Activated CD4-positive, alpha-beta memory T cell treated with anti-CD3 and anti-CD28 coated beads for 36 hours (primary cell): ENCODE results near the gene ANKS6. TPM values are rescaled to one million over a fixed set of nuclear protein-coding genes. Genes with fewer than 3 reads are reported as not detected.

Source experiments
- CTCF ChIA-PET: fragments of 350-600 bp; sonication (Branson Sonifier 250); formaldehyde crosslinking; loops from one replicate; lab custom pipeline; 2021; ENCODE audit warnings: antibody characterized with exemption, inconsistent platforms; lab: Charles Lee
- POLR2A ChIA-PET: fragments of 350-600 bp; sonication (Branson Sonifier 250); formaldehyde crosslinking; loops from one replicate; lab custom pipeline; 2021; ENCODE audit warnings: antibody characterized with exemption; lab: Charles Lee
- DNase-seq: peaks from one replicate; pipeline ENCODE4 v3.0.0-alpha.2; 2020
- H3K27ac Mint-ChIP-seq: one replicate; pipeline ENCODE4 v1.8.0; 2021; ENCODE audit warnings: mixed read lengths
- H3K27me3 Mint-ChIP-seq: one replicate; pipeline ENCODE4 v1.8.0; 2021; ENCODE audit warnings: mixed read lengths
- H3K36me3 Mint-ChIP-seq: one replicate; pipeline ENCODE4 v1.8.0; 2021; ENCODE audit warnings: mixed read lengths
- H3K4me1 Mint-ChIP-seq: one replicate; pipeline ENCODE4 v1.8.0; 2021; ENCODE audit warnings: low read depth, mixed read lengths
- H3K4me3 Mint-ChIP-seq: one replicate; pipeline ENCODE4 v1.8.0; 2021; ENCODE audit warnings: mild to moderate bottlenecking, mixed read lengths
- H3K9me3 Mint-ChIP-seq: one replicate; pipeline ENCODE4 v1.8.0; 2021; ENCODE audit warnings: mixed read lengths
- intact Hi-C: fragments of 100-400 bp; cut with micrococcal nuclease; formaldehyde crosslinking; loops from one replicate; pipeline ENCODE4 v1.15.1; 2023
- total RNA-seq, 2 experiments: library from RNA; stranded (reverse); gene quantifications; one replicate each; pipeline ENCODE4 v1.2.3, GENCODE V29; 2021

The ANKS6 gene
- 10 to 100 TPM; 13.0 to 16.0 TPM for total RNA-seq

- Mint-ChIP-seq H3K27ac (peak within 1 kb of the TSS; percentile 54), H3K4me3 (peak within 1 kb of the TSS; percentile 76), H3K27me3 (no peaks in the 10 kb centered on the region), H3K4me1 (peaks cover 27% of the 10 kb centered on the region), H3K9me3 (peaks cover 15% of the 10 kb centered on the region), H3K36me3 (peaks cover 5% of the 10 kb centered on the region)
- intact Hi-C loops = loop anchor here (1.0 to 10.0 kb wide), 4 partner anchors 10 to 872 kb away; partner anchors contain the start of genes TBC1D2 and TRMO
- ChIA-PET POLR2A (interaction anchor here (1.8 kb wide), 1 partner anchor 12 kb away, joined by 8 read pairs; no protein-coding TSS in a partner anchor), CTCF (interaction anchor here (1.7 kb wide), 1 partner anchor 11 kb away, joined by 8 read pairs; the partner anchor contains the start of gene GALNT12)
- peak; percentile 84 for DNase-seq
Measured at GRCh38 chr9:98796364-98797101, at the start of gene ANKS6. TSS of gene ANKS6 (minus strand) at chr9:98796555. CDS start at chr9:98796491, 64 bp downstream.

- Mint-ChIP-seq H3K9me3 (no peaks in the 10 kb centered on the region), H3K4me3 (no peak overlapping the region), H3K36me3 (peaks cover 3% of the 10 kb centered on the region), H3K4me1 (peaks cover 3% of the 10 kb centered on the region), H3K27me3 (no peaks in the 10 kb centered on the region), H3K27ac (no peak overlapping the region)
- no peak for DNase-seq
- ChIA-PET POLR2A (no interaction called here), CTCF (interaction anchor here (0.8 to 5.0 kb wide), 5 partner anchors 14 to 295 kb away, joined by 3 to 65 read pairs (median 57); no protein-coding TSS in a partner anchor)
- intact Hi-C loops = no loop called here
Measured at GRCh38 chr9:98846081-98846480, 49.7 kb upstream of the ANKS6 start.

GRCh38 chr9:98842510-98842909 is 46.2 kb upstream of the ANKS6 start:
- Mint-ChIP-seq H3K27ac (no peak overlapping the region), H3K27me3 (no peaks in the 10 kb centered on the region), H3K9me3 (no peaks in the 10 kb centered on the region), H3K36me3 (peaks cover 3% of the 10 kb centered on the region), H3K4me1 (no peaks in the 10 kb centered on the region), H3K4me3 (no peak overlapping the region)
- ChIA-PET CTCF (interaction anchor here (0.6 kb wide), 1 partner anchor 133 kb away, joined by 4 read pairs; no protein-coding TSS in a partner anchor), POLR2A (interaction anchor here (0.7 kb wide), 1 partner anchor 15 kb away, joined by 3 read pairs; no protein-coding TSS in a partner anchor)
- intact Hi-C loops = no loop called here
- DNase-seq = no peak

GRCh38 chr9:98839724-98840123 is 43.4 kb upstream of the ANKS6 start:
- POLR2A ChIA-PET = no interaction called here
- H3K9me3 Mint-ChIP-seq = no peaks in the 10 kb centered on the region
- H3K36me3 Mint-ChIP-seq = peaks cover 2% of the 10 kb centered on the region
- no peaks in the 10 kb centered on the region for H3K4me1 Mint-ChIP-seq
- no peak overlapping the region for H3K27ac Mint-ChIP-seq
- CTCF ChIA-PET = interaction anchor here (4.4 kb wide), 1 partner anchor 9 kb away, joined by 29 read pairs; no protein-coding TSS in a partner anchor
- no peaks in the 10 kb centered on the region for H3K27me3 Mint-ChIP-seq
- intact Hi-C loops = no loop called here
- no peak overlapping the region for H3K4me3 Mint-ChIP-seq
- DNase-seq = no peak

GRCh38 chr9:98838868-98839565 is 42.7 kb upstream of the ANKS6 start:
- ChIA-PET POLR2A (no interaction called here), CTCF (interaction anchor here (4.4 kb wide), 1 partner anchor 10 kb away, joined by 29 read pairs; no protein-coding TSS in a partner anchor)
- intact Hi-C loops = no loop called here
- Mint-ChIP-seq H3K4me1 (no peaks in the 10 kb centered on the region), H3K27me3 (no peaks in the 10 kb centered on the region), H3K9me3 (no peaks in the 10 kb centered on the region), H3K27ac (no peak overlapping the region), H3K36me3 (peaks cover 2% of the 10 kb centered on the region), H3K4me3 (no peak overlapping the region)
- DNase-seq = no peak

- ChIA-PET POLR2A (no interaction called here), CTCF (interaction anchor here (4.4 kb wide), 1 partner anchor 11 kb away, joined by 29 read pairs; no protein-coding TSS in a partner anchor)
- no peaks in the 10 kb centered on the region for H3K9me3 Mint-ChIP-seq
- H3K4me1 Mint-ChIP-seq = no peaks in the 10 kb centered on the region
- H3K27ac Mint-ChIP-seq = no peak overlapping the region
- no peak for DNase-seq
- peaks cover 2% of the 10 kb centered on the region for H3K36me3 Mint-ChIP-seq
- intact Hi-C loops = no loop called here
- no peak overlapping the region for H3K4me3 Mint-ChIP-seq
- no peaks in the 10 kb centered on the region for H3K27me3 Mint-ChIP-seq
Measured at GRCh38 chr9:98838155-98838867, 42.0 kb upstream of the ANKS6 start.

GRCh38 chr9:98837516-98837915 is 41.2 kb upstream of the ANKS6 start:
- Mint-ChIP-seq H3K36me3 (peaks cover 3% of the 10 kb centered on the region), H3K4me1 (no peaks in the 10 kb centered on the region), H3K27me3 (no peaks in the 10 kb centered on the region), H3K9me3 (no peaks in the 10 kb centered on the region), H3K27ac (no peak overlapping the region), H3K4me3 (no peak overlapping the region)
- no peak for DNase-seq
- POLR2A ChIA-PET = no interaction called here
- CTCF ChIA-PET = interaction anchor here (0.9 to 4.4 kb wide), 3 partner anchors 11 to 522 kb away, joined by 3 to 29 read pairs (median 3); no protein-coding TSS in a partner anchor
- intact Hi-C loops = no loop called here

- CTCF ChIA-PET = interaction anchor here (1.7 to 4.4 kb wide), 2 partner anchors 13 to 139 kb away, joined by 3 to 29 read pairs; no protein-coding TSS in a partner anchor
Measured at GRCh38 chr9:98836206-98836605, 39.9 kb upstream of the ANKS6 start.

GRCh38 chr9:98834386-98834785 is 38.0 kb upstream of the ANKS6 start:
- H3K9me3 Mint-ChIP-seq = no peaks in the 10 kb centered on the region
- H3K27ac Mint-ChIP-seq = no peak overlapping the region
- intact Hi-C loops = no loop called here
- POLR2A ChIA-PET = no interaction called here
- no peak for DNase-seq
- H3K4me1 Mint-ChIP-seq = no peaks in the 10 kb centered on the region
- no peaks in the 10 kb centered on the region for H3K27me3 Mint-ChIP-seq
- CTCF ChIA-PET = no interaction called here
- peaks cover 3% of the 10 kb centered on the region for H3K36me3 Mint-ChIP-seq
- H3K4me3 Mint-ChIP-seq = no peak overlapping the region

More at GRCh38 chr9:98836206-98836605, 39.9 kb upstream of the ANKS6 start:
- intact Hi-C loops = no loop called here
- no peaks in the 10 kb centered on the region for H3K4me1 Mint-ChIP-seq
- H3K9me3 Mint-ChIP-seq = no peaks in the 10 kb centered on the region
- H3K27me3 Mint-ChIP-seq = no peaks in the 10 kb centered on the region
- POLR2A ChIA-PET = no interaction called here
- H3K4me3 Mint-ChIP-seq = no peak overlapping the region
- no peak overlapping the region for H3K27ac Mint-ChIP-seq
- peaks cover 3% of the 10 kb centered on the region for H3K36me3 Mint-ChIP-seq
- DNase-seq = no peak

- CTCF ChIA-PET = no interaction called here
Measured at GRCh38 chr9:98833090-98833956, 37.0 kb upstream of the ANKS6 start.

GRCh38 chr9:98832768-98833089 is 36.4 kb upstream of the ANKS6 start:
- ChIA-PET CTCF (interaction anchor here (1.4 kb wide), 1 partner anchor 15 kb away, joined by 3 read pairs; no protein-coding TSS in a partner anchor), POLR2A (no interaction called here)
- Mint-ChIP-seq H3K4me3 (no peak overlapping the region), H3K9me3 (no peaks in the 10 kb centered on the region), H3K27me3 (no peaks in the 10 kb centered on the region), H3K4me1 (no peaks in the 10 kb centered on the region), H3K27ac (no peak overlapping the region), H3K36me3 (peaks cover 3% of the 10 kb centered on the region)
- no peak for DNase-seq
- intact Hi-C loops = no loop called here

More at GRCh38 chr9:98833090-98833956, 37.0 kb upstream of the ANKS6 start:
- Mint-ChIP-seq H3K4me1 (no peaks in the 10 kb centered on the region), H3K36me3 (peaks cover 3% of the 10 kb centered on the region), H3K27ac (no peak overlapping the region), H3K27me3 (no peaks in the 10 kb centered on the region), H3K9me3 (no peaks in the 10 kb centered on the region), H3K4me3 (no peak overlapping the region)
- POLR2A ChIA-PET = no interaction called here
- DNase-seq = no peak
- intact Hi-C loops = no loop called here
